Measurements from ENCODE around the gene DCAF5.
"Not testable (repeated sequence)": the region's sequence is repeated elsewhere in the genome, so short reads cannot be mapped to it uniquely, and the experiment has no call there.

Gene DCAF5, protein sequence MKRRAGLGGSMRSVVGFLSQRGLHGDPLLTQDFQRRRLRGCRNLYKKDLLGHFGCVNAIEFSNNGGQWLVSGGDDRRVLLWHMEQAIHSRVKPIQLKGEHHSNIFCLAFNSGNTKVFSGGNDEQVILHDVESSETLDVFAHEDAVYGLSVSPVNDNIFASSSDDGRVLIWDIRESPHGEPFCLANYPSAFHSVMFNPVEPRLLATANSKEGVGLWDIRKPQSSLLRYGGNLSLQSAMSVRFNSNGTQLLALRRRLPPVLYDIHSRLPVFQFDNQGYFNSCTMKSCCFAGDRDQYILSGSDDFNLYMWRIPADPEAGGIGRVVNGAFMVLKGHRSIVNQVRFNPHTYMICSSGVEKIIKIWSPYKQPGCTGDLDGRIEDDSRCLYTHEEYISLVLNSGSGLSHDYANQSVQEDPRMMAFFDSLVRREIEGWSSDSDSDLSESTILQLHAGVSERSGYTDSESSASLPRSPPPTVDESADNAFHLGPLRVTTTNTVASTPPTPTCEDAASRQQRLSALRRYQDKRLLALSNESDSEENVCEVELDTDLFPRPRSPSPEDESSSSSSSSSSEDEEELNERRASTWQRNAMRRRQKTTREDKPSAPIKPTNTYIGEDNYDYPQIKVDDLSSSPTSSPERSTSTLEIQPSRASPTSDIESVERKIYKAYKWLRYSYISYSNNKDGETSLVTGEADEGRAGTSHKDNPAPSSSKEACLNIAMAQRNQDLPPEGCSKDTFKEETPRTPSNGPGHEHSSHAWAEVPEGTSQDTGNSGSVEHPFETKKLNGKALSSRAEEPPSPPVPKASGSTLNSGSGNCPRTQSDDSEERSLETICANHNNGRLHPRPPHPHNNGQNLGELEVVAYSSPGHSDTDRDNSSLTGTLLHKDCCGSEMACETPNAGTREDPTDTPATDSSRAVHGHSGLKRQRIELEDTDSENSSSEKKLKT

DNA sequence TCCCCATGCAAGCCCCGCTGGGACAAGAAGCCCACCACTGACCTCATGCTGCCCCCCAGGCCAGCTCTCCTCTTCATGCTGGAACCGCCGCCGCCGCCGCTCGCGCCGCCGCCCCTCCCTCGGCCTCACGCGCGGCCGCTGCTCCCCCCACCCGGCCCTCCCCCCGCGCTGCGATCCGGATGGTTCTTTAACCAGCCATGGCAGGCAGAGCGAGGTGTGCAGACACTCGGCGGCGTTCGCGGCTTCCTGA, at the start of gene DCAF5:
TSS of gene DCAF5 (minus strand) at position 218 of the 250 bp plus-strand sequence. CDS start at position 77, 141 bp downstream.
- DNase-seq = peak in 1 of 2 experiments; percentile 84

DNA sequence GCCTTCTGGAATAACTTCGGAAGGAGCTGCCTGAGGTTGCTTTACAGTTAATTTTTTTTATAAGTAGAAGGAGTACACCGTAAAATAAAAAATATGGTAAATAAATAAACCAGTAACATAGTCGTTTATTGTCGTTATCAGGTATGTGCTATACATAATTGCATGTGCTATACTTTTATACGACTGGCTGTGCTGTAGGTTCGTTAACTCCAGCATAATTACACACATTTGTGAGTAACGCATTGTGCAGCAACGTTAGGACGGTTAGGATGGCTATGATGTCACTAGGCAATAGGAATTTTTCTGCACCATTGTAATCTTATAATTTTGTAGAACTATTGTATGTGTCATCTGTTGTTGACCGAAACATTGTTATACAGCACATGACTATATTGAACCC, 46.9 kb upstream of the DCAF5 start:
- no peak for DNase-seq

DNA sequence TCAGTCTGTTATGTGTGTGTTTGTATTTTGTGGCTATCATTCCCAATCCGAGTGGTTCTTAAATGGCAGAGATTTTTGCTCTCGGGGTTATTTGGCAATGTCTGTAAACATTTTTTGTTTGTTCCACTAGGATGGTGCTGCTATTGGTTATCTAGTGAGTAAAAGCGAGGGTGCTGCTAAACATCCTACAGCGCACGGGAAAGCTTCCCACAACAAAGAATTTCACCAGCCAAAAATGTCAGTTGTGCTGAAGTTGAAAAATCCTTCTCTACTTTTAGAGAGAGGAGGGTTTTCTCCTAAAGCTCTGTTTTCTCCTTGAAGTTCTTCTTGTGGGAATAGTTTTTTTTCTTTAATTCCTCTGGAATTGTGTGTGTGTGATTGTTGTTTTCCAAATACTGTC, 40.8 kb upstream of the DCAF5 start:
- DNase-seq = no peak

DNA sequence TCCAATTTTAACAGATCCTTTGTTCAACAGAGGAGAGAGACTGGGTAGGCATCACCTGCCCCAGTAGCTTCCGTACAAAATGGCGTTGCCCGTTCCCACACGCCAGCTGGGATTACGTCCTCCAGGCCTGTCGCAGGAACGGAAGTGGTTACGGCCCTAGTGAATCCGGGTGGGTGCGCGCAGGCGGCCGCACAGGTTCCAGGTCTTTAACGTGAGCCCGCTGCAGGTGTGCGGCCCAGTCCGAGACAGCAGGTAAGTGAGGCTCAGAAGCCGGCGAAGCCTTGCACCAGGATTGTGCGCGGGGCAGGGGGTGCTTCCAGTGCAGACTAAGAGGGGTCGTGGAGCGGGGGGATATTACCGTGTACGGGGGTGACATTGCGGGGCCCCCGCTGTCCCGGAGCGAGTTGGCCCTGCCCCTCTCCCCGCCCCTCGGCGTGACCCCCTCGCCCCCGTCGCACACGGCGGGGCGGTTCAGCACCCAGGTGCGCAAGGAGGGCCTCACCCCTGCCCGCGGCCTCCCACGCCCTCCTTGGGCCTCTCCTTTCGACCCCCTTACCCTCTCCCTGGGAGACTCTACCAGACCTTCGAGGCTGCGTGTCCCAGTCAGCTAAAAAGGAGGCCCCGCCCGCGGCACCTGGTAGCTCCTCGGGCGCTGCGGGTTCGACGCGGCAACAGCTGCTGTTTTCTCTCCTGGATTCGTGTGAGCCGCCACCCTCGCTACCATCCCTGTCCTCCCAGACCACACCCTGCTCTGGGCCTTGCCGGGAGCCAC, 38.6 kb upstream of the DCAF5 start, which contains the start of gene EXD2:
TSS of gene EXD2 (plus strand) at position 159 of the 772 bp plus-strand sequence. CDS start 17,973 bp downstream, outside the sequence.
- DNase-seq = peak; percentile 81 to 87

DNA sequence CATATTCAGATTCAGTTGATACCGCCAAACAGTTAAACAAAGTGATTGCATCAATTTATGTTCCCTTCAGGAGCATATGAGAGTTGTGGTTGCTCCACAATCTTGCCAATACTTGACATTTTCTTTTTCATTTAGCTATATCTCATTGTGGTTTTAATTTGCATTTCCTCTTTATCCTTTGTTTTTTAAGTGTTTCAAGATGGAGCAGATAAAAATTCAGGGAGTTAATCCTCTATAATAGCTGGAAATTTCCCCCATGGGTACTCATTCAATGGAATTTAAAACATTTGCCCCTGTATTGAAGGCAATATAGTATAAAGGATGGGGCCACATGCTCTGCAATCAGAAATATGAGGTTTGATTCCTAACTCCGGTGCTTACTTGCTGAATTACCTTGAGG, 37.3 kb upstream of the DCAF5 start:
- no peak for DNase-seq

DNA sequence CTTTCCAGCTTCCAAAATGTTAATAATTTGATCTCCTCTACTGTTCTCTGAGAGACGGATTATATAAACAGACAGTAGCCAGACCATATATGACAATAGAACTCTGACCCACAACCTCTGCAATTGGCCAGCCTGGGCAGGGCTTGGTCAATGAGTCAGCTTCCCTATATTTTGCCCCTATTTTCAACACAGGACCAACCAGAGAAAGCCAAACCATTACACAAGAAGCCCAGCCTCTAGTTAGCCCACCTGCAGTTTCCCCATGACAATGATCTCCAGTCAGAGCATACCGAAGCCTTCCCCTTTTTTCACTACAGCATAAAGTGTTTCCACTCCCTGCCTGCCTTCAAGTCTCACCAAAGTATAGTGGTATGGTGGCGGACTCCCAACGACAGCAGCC, 30.8 kb upstream of the DCAF5 start:
- DNase-seq = no peak

DNA sequence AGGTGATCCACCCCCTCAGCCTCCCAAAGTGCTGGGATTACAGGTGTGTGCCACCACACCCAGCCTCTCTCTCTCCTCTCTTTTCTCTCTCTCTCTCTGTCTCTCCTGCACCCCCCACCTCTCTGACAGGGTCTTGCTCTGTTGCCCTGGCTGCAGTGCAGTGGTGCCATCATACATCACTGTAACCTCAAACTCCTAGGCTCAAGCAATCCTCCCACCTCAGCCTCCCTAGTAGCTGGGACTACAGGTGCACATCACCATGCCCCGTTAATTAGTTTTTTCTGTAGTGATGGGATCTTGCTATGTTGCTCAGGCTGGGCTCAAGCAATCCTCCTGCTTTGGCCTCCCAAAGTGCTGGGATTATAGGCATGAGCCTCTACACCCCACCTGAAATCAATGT, 29.7 kb upstream of the DCAF5 start:
- DNase-seq = not testable (repeated sequence)

DNA sequence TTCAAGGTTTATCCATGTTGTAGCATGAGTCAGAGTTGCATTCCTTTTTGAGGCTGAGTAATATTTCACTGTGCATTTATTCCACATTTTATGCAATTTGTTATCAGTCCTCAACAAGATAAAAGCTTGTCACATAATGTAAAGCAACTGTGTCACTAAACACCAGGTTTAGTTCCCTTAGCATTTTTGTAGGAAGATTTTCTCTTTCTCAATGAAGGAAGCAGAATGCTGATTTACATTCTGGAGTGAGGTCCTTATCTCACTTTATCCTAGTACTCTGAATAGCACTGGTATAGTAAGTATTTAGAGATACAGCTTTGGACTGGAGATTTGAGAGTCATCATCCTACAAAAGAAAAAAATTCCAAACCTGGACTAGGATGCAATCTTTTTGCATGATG, 28.6 kb upstream of the DCAF5 start:
- no peak for DNase-seq

DNA sequence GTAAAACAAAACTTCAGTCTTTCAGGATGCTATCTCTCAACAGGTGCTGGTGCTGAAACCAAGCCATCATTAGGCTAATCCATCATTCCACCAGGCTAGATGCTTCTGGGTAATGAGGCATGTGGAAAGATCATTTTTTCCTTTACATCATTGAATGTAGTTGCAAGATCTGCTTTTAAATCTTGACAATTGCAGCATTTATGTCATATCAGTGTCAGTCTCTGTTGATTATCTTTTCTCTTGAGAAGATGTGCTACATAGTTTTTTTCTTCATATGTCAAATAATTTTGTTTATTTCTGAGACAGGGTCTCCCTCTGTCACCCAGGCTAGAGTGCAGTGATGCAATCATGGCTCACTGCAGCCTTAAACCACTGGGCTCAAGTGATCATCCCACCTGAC, 22.2 kb upstream of the DCAF5 start:
- DNase-seq = no peak

DNA sequence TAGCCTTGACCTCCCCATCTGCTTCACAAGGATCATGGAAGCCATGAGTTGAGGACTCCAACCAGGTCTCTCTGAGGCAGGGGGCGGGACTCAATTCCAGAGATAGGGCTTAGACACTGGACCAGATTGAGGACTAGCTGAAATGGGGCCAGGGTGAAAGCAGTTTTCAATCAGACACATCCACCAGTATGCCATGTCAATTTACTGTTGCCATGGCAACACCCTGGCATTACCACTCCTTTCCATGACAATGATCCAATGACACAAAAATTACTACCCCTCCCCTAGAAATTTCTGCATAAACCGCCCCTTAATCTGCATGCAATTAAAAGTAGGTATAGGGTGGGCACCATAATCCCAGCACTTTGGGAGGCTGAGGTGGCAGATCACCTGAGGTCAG, 18.6 kb upstream of the DCAF5 start:
- no peak for DNase-seq

DNA sequence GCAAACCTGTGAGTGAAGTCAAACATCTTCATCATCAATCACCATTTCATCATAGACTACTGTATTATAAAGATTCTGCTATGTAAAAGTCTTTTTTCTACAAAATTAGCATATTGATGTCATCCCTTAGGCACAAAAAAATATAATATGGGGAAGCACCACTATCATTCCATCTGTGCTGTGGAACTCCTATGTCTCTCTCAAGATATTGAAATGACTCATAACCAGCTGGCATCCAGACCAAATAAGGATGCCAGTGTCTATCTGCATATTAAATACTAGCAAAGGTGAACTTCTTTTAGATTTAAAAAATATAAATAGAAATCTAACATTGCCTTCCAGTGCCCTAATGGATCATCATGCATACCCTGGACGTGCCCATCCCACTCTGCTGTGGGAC, 17.9 kb upstream of the DCAF5 start:
- no peak for DNase-seq

DNA sequence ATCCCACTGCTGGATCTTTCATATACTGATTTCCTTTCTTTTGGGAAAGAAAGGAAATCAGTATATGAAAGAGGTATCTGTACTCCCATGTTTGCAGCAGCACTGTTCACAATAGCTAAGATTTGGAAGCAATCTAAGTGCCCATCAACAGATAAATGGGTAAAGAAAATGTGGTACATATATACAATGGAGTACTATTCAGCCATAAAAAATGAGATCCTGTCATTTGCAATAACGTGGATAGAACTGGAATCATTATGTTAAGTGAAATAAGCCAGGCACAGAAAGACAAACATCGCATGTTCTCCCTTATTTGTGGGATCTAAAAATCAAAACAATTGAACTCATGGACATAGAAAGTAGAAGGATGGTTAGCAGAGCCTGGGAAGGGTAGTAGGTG, 12.9 kb upstream of the DCAF5 start:
- not testable (repeated sequence) for DNase-seq

DNA sequence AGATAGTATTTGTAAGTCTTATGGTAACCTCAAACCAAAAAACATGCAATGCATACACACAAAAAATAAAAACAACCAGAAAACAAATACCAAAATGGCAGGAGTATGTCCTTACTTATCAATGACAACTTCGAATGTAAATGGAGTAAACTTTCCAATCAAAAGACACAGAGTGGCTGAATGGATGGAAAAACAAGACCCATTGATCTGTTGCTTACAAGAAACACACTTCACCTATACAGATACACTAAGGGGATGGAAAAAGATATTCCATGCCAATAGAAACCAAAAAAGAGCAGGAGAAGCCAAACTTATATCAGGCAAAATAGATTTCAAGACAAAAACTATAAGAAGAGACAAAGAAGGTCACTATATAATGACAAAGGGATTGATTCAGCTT, 8.7 kb upstream of the DCAF5 start:
- DNase-seq = no peak

DNA sequence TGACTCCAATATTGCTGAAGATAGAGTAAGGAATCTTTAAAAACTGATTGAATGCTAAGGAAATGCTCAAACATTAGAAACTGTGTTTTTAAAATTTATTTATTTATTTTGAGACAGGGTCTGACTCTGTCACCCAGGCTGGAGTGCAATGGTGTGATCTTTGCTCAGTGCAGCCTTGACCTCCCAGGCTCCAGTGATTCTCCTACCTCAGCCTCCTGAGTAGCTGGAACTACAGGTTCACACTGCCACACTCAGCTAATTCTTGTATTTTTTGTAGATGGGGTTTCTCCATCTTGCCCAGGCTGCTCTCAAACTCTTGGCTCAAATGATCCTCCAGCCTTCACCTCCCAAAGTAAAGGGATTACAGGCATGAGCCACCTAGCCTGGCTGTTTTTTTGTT, 3.3 kb upstream of the DCAF5 start:
- DNase-seq = no peak

DNA sequence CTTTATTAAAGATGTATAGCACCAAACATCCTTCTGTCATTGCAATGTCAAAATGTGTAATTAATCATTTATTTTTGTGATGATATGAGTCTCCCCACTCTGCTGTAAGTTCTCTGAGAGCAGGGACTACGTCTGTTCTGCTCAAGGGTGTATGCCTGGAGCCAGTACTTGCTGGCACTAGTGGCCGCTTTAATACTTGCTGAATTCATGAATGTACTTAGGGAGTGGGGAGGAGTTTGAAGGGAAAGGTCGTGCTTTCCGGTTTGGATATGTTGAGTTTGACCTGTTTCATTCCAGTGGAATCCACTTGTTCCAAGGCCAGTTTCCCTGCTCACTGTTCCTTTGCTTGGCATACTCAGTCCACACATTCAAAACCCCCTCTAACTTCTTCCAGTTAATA, 1.9 kb upstream of the DCAF5 start:
- DNase-seq = peak in 1 of 2 experiments; percentile 12

DNA sequence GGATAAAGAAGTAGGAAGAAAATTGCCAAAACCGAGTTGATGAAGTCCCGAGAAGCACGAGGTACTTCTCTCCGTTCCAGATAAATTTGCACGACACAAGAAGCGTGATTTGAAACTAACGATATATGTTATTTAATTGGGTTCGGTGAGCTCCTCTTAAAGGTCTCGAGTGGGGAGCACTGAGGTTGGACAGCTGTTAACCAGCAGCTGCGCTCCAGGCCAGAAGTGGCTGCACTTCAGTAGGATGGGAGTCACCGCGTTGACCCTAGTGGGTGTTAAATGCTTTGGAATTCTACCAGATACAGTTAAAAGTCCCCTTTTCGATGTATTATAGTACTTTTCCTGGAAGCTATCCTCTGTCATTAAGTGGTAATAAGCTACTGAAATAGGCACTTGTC, 953 bp upstream of the DCAF5 start:
- no peak for DNase-seq

DNA sequence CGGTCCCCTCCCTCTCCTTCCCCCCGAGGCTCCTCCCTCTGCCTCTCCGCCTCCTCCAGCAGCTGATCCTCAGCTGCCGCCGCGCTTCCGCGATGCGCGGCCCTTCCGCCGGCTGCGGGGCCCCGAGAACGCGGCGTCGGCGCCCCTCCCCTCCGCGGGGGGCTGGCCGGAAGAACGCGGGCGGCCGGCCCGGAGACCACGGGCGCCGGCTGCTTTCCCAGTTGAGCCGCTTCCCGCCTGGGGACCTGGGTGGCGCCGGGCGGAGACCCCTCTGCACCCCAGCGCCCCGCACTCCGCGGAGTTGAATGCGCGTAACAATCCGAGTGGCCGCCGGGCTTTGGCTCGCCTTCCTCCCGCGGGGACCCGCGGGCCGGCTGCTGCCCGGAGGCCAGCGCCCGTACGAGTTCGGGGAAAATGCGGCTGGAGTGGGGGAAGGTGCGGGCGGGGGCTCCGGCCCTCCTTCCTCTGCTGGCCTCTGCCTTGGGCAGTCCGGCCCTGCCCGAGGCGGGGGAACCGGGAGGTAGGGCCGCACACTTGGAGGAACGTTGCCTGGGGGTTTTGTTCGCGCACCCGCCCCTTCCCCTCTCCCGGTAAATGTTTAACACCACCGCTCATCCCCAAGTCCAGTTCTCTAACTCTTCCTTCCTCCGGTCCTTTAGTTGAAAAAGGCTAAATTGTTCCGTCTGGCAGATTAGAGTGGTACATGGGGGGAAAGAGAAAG, 393 bp upstream of the DCAF5 start:
- DNase-seq = peak in 1 of 2 experiments; percentile 87

DNA sequence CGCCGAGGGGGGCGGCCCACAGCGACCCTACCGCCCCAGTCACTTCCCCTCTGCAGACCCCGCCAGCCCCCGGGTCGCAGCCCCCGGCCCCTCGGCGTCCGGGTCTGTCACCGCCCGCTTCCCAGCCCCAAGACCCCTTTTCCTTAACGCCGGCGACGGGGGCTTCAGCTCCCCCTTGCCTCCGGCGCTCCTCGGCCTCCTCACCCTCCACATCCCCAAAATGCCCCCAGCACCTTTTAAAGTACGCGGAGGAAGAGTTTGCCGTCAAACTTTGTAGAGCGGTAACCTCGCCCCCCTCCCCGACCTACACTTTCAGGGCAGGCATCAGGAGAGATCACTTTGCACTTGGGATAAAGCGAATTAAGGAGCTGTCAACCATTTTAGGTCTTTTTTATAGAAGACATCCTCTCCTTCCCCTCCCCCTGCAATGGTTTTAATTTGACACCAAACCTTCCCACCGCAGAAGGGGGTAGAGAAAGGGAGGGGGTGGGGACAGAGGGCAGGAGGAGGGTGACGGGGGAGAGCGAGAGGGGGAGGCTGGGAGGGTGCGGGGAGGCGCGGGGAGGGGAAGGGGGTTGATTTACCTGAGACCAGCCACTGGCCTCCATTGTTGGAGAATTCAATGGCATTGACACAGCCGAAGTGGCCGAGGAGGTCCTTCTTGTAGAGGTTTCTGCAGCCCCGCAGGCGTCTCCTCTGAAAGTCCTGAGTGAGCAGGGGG, 578 bp downstream of the DCAF5 start:
- DNase-seq = peak in 1 of 2 experiments; percentile 12

DNA sequence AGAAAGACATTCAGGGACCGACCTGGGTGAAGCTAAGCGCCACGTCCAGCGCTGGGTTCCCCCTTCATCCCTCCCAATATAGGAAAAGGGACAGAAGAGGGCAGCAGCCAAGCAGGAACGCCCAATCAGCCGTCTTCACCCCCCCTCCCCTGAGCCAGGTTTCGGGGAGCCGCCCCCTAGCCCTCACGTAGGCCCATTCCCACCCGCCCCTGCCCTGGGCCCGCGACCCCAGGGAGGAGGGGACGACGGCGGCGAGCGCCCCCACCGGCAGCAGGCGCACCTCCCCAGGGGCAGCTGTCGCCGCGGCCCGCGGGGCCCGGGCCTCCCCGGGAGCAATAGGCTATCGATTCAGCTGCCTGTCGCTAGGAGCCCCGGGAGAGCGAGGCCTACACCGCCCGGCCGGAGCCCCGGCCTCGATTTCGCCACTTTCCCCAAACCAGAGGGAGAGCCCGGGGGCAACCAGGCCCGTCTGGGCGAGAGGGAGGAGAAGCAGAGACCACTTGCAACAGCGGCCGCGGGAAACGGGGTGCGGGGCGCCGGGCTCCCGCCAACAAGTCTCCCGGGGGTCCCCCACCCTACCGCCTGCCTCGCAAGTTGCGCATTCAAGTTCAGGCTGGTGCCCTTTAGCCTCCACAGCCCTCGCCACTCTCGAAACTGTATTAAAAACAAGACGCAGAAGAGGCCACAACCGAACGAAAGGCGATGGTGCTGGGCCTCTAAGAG, 1.3 kb downstream of the DCAF5 start:
- peak; percentile 37 to 87 for DNase-seq

DNA sequence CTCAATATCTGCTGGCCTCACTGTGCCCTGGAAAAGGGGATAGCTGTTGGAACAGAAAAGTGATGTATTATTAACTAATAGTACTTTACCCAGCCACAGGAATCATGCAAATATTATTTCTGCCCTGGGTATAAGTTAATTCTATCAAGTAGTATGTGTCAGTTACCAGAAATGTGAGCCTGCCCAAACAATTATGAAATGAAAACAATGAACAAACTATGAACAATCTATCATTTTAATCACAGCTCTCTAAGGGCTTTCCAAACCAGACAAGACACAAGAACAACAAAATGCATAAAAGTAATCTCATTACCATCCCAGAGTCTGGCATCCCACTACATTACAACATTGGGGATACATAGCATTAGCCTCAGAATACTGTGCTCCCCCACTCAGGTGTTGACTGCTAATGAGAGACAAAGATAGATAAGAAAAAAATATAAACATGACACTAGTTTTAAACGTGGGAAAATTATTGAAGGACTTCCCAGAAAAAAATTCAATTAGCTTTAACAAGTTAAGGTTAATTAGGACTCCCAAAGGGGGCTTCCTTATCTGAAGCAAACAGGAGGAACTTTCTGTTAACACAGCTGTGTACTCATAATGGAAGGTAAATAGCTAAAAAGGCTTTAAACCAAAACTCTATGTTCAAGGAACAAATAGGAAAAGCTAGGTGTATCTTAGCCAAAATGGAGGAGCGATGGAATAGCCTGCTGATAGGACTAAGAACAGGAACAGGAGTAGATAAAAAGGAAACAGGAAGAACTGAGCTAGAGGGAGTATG, 3.3 kb downstream of the DCAF5 start:
- DNase-seq = no peak
